GM19397 (cell line): Measurements from ENCODE around the gene FAF2.

Experiments
- ATAC-seq: cut with Tn5 transposase; IDR thresholded peaks from one replicate; pipeline ENCODE4 v1.9.1; 2021; ENCODE audit warnings: mild to moderate bottlenecking, moderate library complexity; ENCODE audit not compliant: unreplicated experiment

FAF2 gene

GRCh38 chr5:176529741-176530141 lies 81.6 kb downstream of the FAF2 start:
- no peak for ATAC-seq

GRCh38 chr5:176530393-176530982 lies 82.3 kb downstream of the FAF2 start:
- no peak for ATAC-seq

GRCh38 chr5:176530983-176531901 lies 83.1 kb downstream of the FAF2 start:
- ATAC-seq, result no peak

GRCh38 chr5:176531902-176532493 lies 83.8 kb downstream of the FAF2 start:
- no peak for ATAC-seq

- ATAC-seq, result no peak
These were observed 84.6 kb downstream of the FAF2 start for GRCh38 chr5:176532795-176533194.

- ATAC-seq, result no peak
These were observed 85.2 kb downstream of the FAF2 start for GRCh38 chr5:176533390-176533789.

- no peak for ATAC-seq
These were observed 85.9 kb downstream of the FAF2 start for GRCh38 chr5:176533894-176534611.

GRCh38 chr5:176534640-176535039 lies 86.5 kb downstream of the FAF2 start:
- no peak for ATAC-seq

- ATAC-seq, result no peak
These were observed 87.0 kb downstream of the FAF2 start for GRCh38 chr5:176535101-176535663.

- ATAC-seq, result no peak
These were observed 87.5 kb downstream of the FAF2 start for GRCh38 chr5:176535664-176536131.

GRCh38 chr5:176536132-176536901 lies 88.1 kb downstream of the FAF2 start:
- no peak for ATAC-seq

GRCh38 chr5:176536902-176537553 lies 88.8 kb downstream of the FAF2 start, which contains the start of gene RNF44:
TSS of gene RNF44 (minus strand) at chr5:176537402. CDS start at chr5:176532472, 4,930 bp downstream.
- ATAC-seq, result peak; percentile 62

- ATAC-seq, result peak; percentile 63
These were observed 89.5 kb downstream of the FAF2 start for GRCh38 chr5:176537554-176538229.

GRCh38 chr5:176538230-176538988 lies 90.2 kb downstream of the FAF2 start:
- ATAC-seq, result no peak

GRCh38 chr5:176538989-176539384 lies 90.8 kb downstream of the FAF2 start:
- ATAC-seq, result no peak

- no peak for ATAC-seq
These were observed 92.3 kb downstream of the FAF2 start for GRCh38 chr5:176540476-176540899.

- no peak for ATAC-seq
These were observed 92.8 kb downstream of the FAF2 start for GRCh38 chr5:176540956-176541337.
